ENCODE data around the gene NDFIP2.
A peak's percentile ranks its signal among the peaks of the same experiment; 100 is the strongest.

Gene NDFIP2

DNA sequence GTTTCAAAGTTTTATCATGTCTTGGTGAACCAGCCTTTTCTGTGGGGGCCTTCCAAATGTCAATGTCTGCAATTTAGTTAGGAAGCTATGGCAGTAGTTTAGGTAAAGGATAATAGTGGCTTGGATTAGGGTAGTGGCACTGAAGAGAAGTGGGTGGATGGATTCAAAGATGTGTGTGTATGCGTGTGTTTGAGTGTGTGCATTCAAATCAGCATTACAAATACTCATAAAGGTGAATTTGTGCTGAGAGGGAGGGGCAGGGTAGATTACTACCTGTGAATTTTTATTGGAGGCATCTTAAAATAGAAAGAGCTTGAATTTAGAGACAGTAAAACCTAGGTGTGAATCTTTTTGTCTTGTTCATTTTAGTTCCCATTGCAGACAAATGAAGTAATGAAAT lies 16.9 kb downstream of the NDFIP2 start:
- DNase-seq: no peak

DNA sequence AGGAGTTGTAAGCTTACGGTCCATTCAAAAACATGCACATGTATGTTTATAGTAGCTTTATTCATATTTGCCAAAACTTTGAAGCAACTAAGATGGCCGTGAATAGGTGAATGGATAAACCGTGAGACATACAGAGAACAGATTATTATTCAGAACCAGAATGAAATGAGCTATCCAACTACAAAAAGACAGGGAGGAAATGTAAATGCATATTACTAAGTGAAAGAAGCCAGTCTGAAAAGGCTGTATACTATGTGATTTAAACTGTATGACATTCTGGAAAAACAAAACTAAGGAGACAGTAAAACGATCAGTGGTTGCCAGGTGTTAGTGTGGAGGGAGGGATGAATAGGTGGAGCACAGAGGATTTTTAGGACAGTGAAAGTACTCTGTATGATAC lies 19.9 kb downstream of the NDFIP2 start:
- no peak for DNase-seq

DNA sequence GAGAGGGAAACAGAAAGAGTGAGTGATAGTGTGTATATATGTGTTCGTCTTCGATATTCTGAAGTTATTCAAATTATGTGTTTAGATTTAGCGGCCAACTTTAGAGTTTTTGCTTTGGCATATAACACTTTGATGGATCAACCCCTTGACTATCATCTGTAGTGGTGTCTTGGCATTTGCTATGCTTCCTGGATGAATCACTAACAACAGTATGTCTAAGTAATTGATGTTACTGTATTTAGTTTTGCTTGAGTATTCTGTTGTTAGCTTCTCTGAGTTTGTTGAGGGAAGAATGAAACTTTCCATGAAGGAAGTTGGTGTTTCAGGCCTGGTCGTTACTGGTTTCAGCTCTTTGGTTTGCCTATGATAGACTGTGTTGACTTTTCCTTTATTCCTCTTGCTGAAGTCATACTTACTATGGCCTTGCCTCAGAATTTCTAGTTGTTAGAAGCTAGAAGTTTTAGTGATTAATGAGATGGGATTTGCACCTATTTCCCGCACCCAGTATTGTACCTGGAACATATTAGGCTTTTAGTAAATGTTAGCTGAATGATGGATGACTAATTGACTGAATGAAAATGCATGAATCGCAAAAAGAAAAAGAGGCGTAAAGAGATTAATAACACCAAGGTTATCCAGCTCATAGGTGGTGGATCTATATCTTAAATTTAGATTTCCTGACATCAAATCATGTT lies 20.7 kb downstream of the NDFIP2 start:
- no peak for DNase-seq

DNA sequence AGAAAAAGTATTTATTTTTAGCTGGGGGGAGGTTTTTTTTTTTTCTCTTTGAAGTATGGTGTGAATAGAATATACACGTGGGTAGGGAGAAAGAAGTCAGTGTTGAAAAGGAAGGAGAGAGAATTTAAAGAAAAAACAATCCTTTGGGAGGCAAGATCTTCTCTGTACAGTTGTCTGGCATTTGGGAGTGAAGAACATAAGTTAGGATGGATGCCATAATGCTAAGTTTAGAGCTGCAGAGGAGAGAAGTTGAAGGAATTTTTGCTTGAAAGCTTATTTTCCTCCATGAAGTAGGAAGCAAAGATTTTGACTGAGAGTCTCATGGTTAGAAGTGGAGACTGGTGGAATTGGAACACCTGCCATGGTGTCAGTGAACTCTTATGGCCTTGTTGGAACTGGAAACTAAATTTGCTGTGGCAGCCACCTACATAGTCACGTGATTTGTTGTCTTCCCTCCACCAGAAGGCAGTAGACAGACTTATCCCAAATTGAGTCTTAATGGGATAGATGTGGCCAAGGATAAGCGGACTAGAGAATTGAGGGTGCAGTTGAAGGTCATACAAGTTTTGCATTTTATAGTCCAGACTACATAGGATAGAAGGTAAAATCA lies 22.0 kb downstream of the NDFIP2 start:
- no peak for DNase-seq

DNA sequence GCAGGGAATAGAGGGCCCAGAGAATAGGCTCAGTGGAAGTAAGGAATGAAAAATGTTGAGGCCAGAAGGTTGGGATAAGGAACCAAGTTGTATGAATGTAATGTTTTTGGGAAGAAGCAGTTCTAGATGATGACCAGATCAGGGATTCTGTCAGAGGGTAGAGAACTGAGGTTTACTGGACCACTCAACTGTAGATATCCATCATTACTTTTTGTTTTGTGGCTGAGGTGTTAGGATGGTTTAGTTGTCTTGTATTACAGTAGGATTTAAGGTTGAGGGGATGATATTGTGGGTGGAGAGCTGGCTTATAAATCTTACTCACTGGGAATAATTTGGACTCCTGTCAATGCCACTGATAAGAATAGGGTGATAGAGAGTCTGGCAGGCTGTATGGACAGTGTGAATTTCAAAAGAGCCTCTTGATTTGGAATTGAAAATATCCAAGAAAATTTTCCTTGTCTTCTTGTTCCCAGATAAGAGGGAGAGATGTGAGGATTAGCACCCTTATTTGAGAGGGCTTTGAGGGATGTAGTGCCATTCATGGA lies 22.6 kb downstream of the NDFIP2 start:
- no peak for DNase-seq

DNA sequence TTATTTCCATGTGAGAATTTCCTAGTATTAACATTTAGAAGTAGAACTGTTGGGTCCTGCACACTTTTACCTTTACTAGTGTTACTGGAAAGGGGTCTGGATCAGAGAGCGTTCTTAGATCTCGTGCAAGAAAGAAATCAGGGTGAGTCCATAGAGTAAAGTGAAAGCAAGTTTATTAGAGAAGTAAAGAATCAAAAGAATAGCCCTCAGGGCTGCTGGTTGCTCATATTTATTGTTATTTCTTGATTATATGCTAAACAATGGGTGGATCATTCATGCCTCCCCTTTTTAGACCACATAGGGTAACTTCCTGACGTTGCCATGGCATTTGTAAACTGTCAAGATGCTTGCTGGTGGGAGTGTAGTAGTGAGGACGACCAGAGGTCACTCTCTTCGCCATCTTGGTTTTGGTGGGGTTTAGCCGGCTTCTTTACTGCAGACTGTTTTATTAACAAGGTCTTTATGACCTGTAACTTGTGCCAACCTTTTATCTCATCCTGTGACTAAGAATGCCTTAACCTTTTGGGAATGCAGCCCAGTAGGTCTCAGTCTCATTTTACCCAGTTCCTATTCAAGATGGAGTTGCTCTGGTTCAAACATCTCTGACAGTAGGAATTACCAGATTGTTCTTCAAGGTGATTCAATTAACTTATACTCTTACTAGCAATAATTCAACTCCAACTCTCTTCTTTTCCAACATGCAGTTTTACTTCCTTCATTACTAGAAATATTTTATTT lies 27.4 kb downstream of the NDFIP2 start:
- DNase-seq: no peak

DNA sequence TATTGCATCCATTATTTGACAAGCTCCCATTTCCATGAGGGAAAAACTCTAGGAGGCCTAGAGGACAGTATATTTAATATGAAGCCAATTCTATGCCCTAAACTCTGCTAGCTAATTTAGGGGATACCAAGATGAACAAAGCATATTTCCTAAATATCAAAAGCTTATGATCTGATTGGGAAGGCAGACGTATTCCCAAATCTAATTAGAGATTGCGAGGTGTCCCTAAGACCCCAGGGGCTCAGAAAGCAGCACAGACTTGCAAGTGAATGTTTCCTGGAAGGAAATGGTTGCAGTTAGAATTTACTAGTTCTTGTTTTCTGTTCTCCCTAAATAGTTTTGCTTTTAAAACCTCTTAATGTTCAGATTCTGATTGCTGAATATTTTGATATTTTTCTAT lies 30.7 kb downstream of the NDFIP2 start:
- no peak for DNase-seq

DNA sequence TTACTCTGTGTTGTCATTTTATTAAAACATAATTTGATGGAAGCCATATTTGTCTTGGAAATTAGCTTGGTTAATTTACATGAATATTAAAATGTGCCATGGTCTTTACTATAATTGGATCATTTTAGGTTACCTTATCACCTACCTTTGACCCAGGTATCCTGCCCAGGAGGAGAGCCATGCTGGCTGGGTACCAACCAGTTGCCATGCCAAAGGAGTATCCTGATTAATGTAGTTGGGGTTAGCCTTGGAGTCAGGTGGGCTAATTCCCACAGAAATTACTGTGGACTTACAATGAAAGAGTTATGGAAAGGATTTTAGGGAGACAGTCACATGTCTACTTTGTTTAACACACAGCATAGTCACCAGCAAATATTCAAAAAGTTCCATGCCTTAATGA lies 32.0 kb downstream of the NDFIP2 start:
- DNase-seq: no peak

DNA sequence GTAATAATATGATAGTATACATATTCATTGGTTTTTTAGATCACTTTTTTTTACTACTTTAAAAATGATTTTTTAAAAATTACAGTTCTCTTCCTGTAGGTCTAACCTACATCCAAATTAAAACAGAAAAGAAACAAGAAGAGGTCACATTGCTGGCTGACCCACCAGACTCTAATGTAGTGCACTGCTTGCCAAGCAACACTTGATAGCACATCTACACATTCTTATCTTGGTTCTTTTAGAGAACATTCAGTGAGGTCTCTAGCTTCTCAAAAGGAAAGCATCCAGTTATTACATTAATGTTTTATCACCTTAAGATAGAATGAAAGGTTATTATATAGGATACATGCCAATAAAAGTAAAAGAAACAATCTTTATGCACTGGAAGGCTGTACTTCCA lies 35.6 kb downstream of the NDFIP2 start:
- no peak for DNase-seq

DNA sequence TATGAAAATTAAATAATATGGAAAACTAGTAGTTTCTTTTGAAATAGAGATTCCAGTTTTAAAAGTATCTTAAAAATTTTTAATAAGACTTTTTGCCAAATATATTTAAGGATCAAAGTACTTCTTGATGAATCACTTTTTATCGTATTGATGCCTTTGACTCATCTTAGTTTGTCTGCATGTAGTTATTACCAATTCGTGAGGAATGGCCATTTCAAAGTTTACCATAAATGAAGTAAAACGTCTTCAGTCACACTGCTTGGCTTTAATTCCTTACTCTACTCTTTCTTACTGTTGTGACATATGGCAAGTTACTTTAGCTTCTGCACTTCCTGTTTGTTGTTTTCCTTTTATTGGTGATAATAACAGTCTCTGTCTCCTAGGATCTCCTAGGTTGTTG lies 38.3 kb downstream of the NDFIP2 start:
- no peak for DNase-seq

DNA sequence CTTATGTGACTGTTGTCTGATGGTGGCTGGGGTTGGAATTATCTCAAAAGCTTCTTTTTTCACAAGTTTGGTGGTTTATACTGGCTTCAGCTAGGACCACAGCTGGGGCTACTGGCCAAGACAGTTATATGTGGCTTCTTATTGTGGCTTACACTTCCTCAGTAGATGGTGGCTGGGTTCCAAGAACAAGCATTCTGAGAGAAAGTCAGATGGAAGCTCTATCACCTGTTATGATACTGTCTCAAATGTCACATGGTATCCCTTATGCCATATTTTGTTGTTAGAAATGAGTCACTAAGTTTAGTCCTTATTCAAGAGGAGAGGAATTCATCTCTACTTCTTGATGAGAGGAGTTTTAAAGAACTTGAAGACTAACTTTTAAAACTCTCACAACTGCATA lies 41.6 kb downstream of the NDFIP2 start:
- peak in 1 of 2 donors; percentile 17 for DNase-seq

DNA sequence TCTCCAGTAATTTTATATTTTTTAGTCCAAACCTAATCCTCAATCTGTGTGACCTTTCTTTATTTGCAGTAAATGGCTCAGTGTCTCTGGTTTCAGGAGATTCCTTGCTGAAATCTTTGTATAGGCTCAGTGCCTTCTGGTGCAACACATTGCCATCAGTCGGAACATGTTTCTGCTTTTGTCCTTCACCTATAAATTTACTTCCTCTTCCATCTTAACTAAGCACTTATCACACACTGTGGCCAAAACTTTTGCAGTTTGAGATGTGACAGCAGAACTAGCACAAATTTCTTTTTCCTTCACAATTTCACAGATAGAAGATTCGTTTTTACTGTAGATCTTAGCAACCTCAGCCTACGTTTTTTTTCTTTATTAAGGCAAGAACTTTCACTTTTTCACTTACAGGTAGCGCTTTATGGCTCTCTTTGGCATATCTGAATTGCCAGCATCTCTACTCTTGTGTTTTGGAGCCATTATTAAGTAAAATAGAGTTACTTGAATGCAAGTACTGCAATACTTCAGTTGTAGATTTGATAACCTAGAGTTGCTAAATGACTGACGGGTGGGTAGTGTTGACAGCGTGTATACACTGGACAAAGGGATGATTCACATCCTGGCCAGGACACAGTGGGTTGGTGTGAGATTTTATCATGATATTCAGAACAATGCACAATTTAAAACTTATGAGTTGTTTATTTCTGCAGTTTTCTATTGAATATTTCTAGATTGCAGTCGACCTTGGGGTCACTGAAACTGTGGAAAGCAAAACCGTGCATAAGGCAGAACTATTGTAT lies 44.3 kb downstream of the NDFIP2 start:
- no peak for DNase-seq

DNA sequence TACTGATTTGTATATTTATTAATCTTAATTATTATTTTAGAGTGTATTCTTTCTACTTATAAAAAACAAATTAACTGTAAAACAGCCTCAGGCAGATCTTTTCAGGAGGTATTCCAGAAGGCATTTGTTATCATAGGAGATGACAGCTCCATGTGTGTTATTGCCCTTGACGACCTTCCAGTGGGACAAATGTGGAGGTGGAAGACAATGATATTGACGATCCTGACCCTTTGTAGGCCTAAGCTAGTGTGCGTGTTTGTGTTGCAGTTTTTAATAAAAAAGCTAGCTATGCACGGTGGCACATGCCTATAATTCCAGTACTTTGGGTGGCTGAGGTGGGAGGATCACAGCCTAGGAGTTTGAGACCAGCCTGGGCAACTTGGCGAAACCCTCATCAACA lies 46.7 kb downstream of the NDFIP2 start:
- DNase-seq: no peak

DNA sequence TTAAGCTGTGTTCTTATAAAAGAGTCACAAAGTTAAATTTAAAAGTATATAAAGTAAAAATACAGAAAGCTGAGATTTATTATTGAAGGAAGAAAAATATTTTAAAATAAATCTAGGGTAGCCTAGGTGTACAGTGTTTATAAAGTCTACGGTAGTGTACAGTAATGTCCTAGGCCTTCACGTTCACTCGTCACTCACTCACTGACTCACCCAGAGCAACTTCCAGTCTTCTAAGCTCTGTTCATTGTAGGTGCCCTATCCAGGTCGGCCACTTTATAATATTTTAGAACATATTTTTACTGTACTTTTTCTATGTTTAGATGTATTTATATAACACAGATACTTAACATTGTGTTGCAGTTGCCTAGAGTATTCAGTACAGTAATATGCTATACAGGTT lies 47.4 kb downstream of the NDFIP2 start:
- no peak for DNase-seq

DNA sequence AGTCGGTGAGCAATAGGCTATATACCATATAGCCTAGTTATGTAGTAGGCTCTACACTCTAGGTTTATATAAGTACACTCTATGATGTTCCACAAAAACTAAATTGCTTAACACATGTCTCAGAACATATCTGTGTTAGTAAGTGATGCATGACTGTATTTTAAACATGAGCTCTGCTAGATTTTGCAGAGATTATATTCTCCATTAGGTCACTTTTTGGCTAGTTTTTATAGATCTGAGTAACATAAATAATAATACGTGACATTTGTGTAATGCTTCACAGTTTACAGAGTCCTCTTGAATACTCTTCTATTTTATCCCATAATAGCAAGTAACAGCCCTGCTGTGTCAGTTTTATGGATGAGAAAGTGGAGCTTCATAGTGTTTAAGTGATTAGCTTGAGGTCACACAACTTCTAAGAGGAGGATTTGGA lies 47.8 kb downstream of the NDFIP2 start:
- DNase-seq: no peak

DNA sequence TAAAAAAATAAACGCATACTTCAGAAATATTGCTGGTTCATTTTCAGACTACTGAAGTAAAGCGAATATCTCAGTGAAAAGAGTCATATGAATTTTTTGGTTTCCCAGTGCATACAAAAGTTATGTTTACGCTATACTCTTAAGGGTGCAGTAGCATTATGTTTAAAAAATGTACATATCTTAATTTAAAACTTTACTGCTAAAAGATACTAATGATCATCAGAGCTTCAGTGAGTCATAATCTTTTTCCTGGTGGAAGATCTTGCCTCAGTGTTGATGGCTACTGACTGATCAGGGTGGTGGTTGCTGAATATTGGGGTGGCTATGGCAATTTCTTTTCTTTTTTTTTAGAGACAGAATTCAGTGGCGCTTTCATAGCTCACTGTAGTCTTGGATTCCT lies 48.9 kb downstream of the NDFIP2 start:
- DNase-seq: no peak

DNA sequence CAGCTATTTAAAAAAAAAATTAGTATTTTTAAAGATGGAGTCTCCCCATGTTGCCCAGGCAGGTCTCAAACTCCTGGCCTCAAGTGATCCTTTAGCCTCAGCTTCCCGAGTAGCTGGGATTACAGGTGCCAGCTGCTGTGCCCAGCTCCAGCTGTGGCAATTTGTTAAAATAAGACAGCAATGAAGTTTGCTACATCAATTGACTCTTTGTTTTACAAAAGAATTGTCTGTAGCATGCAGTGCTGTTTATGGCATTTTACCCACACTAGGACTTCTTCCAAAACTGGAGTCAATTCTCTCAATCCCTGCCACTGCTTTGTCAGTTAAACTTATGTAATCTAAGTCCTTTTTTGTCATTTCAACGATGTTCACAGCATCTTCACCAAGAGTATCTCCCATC lies 49.3 kb downstream of the NDFIP2 start:
- DNase-seq: no peak

DNA sequence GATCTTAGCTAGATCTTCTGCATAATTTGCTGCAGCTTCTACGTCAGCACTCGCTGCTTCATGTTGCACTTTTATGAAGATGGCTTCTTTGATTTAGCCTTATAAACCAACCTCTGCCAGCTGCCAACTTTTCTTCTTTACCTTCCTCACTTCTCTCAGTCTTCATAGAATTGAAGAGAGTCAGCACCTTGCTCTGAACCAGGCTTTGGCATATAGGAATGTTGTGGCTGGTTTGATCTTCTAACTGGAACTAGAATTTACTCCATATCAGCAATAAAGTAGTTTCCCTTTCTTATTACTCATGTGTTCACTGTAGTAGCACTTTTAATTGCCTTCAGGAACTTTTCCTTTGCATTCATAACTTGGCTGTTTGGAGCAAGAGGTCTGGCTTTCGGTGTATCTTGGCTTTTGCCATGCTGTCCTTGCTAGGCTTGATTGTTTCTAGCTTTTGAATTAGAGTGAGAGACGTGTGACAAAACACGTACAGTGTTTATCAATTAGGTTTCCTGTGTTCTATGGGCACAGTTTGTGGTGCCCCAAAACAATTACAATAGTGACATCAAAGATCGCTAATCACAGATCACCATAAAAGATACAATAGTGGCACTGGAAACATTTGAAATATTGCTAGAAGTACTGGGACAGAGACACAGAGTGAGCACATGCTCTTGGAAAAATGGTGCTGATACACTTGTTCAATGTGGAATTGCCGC lies 50.7 kb downstream of the NDFIP2 start:
- DNase-seq: no peak

DNA sequence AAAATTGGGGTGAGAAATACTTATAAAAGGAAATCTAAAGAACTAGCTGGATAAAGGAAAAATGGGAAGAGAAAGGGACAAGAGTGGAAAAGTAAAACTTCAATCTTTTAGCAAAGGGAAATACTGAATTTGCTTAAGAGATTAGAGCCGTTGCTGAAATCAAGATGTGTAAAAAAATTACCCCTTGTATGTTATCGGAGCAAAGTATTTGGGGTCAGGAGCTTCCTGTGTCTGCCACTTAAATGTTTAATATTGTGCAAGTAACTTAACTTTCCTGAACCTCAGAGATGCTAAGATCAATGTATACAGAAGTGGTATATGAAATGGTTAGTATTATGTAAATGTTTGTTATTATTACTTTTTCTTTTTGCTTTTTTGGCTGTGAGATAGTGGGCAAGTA lies 51.6 kb downstream of the NDFIP2 start:
- no peak for DNase-seq

DNA sequence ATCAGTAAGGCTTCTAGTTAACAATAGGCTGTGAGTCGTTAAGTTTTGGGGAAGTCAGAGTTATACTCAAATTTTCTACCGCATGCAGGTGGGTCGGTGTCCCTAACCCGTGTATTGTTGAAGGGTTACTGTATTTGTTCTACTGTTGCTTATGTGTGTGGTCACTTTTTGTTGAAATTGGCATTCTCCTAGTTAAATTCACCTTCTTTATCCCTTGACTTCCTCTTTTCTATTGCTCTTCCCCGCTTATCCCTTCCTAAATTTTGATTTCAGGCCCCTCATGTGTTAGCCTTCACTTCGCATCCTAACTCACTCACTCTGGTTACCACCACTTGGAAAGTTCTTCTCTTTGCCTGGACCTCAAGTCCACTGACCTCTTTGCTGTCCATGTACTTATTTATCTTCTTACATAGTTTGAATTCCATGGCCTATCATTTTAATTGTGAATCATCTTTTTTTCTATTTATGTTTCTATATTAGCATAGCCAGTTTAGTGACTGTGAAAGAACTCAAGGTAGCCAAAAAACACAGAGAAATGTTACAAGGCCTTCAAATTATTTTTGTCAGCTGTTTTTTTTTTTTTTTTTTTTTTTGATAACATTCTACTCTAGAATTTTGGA lies 52.9 kb downstream of the NDFIP2 start:
- no peak for DNase-seq

DNA sequence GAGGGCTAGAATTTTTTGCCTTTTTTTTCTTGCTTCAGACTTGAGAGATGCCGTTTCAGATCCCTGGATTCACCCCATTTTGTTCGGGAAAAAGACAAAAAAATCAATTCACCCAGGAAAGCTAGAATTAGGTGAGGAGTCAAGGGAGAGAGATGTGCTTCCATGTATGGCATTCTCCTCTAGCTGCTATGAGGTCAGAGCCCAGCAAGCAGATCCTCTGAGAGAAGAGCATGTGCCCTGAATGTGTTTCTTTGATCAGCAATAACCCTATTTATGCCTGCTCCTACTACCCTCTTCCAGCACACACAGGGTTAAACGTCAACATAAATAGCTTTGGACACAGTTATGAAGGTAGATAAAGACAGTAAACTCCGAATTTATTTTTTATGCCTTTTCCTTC lies 53.6 kb downstream of the NDFIP2 start:
- DNase-seq: no peak

DNA sequence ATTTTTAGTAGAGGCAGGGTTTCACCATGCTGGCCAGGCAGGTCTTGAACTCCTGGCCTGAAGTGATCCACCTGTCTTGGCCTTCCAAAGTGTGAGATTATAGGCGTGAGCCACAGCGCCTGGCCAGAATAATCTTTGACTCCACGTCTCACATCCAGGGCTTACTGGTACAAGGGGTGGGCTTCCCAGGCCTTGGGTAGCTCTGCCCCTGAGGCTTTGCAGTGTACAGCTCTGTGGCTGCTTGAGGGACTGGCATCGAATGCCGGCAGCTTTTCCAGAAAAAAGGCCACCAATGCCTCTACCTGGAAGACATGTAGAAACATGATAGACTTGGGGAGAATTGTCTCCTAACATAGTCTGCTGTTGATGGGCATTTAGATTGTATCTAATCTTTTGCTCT lies 57.8 kb downstream of the NDFIP2 start:
- DNase-seq: no peak

Data from CD4-positive, alpha-beta T cell treated with Interferon alpha-2 for 1 hour (primary cell).